Measurements from ENCODE around the gene ZNF276.
A peak's percentile ranks its signal among the peaks of the same experiment; 100 is the strongest.
"Not testable (repeated sequence)": the region's sequence is repeated elsewhere in the genome, so short reads cannot be mapped to it uniquely, and the experiment has no call there.

The ZNF276 gene, protein sequence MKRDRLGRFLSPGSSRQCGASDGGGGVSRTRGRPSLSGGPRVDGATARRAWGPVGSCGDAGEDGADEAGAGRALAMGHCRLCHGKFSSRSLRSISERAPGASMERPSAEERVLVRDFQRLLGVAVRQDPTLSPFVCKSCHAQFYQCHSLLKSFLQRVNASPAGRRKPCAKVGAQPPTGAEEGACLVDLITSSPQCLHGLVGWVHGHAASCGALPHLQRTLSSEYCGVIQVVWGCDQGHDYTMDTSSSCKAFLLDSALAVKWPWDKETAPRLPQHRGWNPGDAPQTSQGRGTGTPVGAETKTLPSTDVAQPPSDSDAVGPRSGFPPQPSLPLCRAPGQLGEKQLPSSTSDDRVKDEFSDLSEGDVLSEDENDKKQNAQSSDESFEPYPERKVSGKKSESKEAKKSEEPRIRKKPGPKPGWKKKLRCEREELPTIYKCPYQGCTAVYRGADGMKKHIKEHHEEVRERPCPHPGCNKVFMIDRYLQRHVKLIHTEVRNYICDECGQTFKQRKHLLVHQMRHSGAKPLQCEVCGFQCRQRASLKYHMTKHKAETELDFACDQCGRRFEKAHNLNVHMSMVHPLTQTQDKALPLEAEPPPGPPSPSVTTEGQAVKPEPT

GRCh38 chr16:89720813-89721545, at the start of gene ZNF276, which contains the start of gene VPS9D1:
ZNF276 (plus strand) TSS chr16:89721537; CDS start chr16:89721641, 104 bp downstream.
VPS9D1 (minus strand) TSS chr16:89720898; CDS start chr16:89720861, 37 bp downstream.
- DNase-seq (ENCODE audit: low read depth in 2 of 2, low spot score in 1 of 2), result peak; percentile 75 to 76

GRCh38 chr16:89671565-89671964, 49.8 kb upstream of the ZNF276 start:
- not testable (repeated sequence) for DNase-seq (ENCODE audit: low read depth in 2 of 2, low spot score in 1 of 2)

DNA sequence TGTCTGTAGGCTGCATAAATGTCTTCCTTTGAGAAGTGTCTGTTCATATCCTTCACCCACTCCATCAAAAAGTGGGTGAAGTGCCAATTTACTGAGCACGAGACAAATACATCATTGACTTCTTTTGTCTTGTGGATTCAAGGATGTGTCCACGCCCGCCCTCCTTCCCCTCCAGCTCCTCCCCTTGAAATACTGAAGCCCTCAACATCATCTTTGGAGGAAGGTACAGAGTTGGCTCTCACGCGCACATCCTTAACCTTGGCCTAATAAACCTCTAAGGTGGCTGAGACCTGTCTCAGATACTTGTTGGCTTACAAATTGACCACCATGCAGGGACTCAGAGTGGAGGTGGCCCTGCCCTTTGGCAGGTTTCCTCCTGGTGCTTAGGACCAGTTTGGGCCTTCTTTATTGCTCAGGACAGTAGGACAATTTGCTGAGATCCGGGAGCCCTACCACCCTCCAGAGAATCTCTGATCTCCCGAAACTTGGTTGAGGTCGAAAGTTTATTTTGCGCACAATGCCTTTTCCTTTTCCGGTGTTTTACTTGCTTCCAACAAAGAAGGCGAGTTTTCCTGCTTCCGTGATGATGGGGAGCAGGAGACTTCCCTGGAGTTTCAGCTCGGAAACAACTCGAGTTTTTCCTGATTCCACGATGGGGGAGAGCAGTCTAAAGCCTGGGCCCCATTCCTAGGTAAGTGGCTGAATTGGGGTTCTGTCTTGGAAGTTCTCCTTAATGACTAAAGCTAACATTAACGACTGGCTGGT, 49.0 kb upstream of the ZNF276 start:
- DNase-seq (ENCODE audit: low read depth in 2 of 2, low spot score in 1 of 2), result no peak

DNA sequence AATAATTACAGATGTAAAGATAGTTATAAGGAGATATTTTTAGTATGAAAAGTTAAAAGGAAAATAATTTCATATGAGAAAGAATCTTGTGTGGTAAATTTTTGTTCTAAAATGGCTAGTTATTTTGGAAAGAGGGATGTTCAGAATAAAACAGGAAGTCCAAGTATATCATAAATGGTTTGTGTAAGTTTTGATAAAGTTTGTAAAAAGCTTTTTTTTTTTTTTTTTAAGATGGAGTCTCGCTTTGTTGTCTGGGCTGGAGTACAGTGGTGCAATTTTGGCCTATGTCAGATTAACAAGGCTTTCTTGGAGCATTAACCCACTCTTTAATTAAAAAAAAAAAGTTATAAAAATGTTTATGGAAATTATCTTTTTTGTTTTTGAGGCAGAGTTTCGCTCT, 43.1 kb upstream of the ZNF276 start:
- no peak for DNase-seq (ENCODE audit: low read depth in 2 of 2, low spot score in 1 of 2)

DNA sequence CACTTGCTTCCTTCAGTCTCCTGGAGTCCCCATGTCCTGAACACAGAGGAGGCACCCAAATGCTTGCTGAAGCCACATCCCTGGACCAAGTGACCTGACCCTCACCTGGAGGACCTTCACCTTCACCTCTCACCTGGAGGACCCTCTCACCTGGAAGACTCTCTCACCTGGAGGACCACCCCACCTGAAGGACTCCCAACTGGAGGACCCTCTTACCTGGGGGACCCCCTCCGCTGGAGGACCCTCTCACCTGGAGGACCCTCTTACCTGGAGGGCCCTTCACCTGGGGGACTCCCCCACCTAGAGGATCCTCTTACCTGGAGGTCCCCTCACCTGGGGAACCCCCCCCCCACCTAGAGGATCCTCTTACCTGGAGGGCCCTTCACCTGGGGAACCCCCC, 35.4 kb upstream of the ZNF276 start:
- no peak for DNase-seq (ENCODE audit: low read depth in 2 of 2, low spot score in 1 of 2)

GRCh38 chr16:89686520-89687091, 34.7 kb upstream of the ZNF276 start, which contains the start of gene CDK10:
CDK10 (plus strand) TSS chr16:89686689; CDS start chr16:89686711, 22 bp downstream.
- peak; percentile 72 to 80 for DNase-seq (ENCODE audit: low read depth in 2 of 2, low spot score in 1 of 2)

GRCh38 chr16:89687092-89687940, 34.0 kb upstream of the ZNF276 start:
- no peak for DNase-seq (ENCODE audit: low read depth in 2 of 2, low spot score in 1 of 2)

GRCh38 chr16:89688395-89688794, 32.9 kb upstream of the ZNF276 start:
- DNase-seq (ENCODE audit: low read depth in 2 of 2, low spot score in 1 of 2), result no peak

GRCh38 chr16:89689142-89689541, 32.2 kb upstream of the ZNF276 start:
- DNase-seq (ENCODE audit: low read depth in 2 of 2, low spot score in 1 of 2), result no peak

- not testable (repeated sequence) for DNase-seq (ENCODE audit: low read depth in 2 of 2, low spot score in 1 of 2)
Observed at GRCh38 chr16:89689621-89690020, 31.7 kb upstream of the ZNF276 start.

DNA sequence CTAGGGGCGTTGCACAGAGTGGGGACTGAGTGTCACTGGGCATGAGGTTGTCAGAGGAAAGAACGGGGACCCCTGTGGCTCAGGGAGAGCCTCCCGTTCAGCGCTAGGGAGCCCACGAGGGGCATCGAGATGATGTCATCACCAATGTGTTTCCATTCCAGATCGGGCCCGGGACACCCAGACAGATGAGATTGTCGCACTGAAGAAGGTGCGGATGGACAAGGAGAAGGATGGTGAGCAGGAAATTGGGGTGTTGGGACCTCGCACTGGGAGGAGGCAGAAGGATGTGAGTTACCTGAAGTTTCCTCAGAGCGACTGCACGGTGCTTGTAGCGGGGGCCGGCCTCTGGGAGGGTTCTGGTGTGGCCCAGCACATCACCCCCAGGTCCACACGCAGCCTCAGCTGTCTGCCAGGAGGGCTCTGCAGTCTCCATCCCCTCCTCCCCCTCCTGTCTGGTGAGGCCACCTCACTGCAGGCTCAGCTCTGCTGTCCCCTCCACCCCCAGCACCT, 30.9 kb upstream of the ZNF276 start:
- DNase-seq (ENCODE audit: low read depth in 2 of 2, low spot score in 1 of 2), result no peak

DNA sequence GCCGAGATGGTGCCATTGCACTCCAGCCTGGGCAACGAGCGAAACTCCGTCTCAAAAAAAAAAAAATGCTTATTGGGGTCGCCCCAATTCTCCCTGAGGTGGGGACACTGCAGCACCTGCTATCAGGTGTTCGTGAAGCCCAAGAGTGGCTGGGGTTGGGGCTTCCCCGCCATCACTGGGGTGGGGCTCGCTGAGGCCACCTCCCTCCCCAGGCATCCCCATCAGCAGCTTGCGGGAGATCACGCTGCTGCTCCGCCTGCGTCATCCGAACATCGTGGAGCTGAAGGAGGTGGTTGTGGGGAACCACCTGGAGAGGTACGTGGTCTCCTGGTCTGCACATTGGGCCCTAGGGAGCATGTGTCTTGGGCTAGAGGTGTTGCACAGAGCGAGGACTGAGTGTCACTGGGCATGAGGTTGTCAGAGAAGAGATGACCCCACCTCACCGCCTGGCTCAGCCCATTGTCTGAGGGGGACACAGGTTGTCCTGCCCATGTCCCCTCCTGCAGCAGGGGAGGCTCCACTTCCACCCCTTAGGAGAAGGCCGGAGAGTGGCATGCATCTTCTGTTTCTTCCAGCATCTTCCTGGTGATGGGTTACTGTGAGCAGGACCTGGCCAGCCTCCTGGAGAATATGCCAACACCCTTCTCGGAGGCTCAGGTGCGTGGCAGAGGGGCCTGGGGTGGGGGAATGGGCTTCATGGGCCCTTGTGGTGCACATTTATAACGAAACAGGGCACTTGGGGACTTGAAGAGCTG, 29.9 kb upstream of the ZNF276 start:
- no peak for DNase-seq (ENCODE audit: low read depth in 2 of 2, low spot score in 1 of 2)

DNA sequence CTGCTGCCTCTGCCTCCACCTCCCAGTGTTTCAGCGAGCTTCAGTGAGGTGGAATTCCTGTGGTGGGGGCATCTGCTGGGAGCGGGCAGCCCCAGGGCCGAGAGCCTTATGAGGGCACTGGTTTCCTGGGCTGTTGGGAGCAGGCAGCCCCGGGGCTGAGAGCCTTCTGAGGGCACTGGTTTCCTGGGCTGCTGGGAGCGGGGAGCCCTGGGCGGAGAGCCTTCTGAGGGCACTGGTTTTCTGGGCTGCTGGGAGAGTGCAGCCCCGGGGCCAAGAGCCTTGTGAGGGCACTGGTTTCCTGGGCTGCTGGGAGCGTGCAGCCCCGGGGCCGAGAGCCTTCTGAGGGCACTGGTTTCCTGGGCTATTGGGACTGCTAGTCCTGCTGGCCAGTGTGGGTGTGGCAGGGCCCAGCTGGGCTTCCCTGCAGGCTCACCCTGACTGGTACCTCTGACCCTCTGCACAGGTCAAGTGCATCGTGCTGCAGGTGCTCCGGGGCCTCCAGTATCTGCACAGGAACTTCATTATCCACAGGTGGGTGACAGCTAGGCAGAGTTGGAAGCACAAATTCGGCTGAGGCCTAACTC, 29.3 kb upstream of the ZNF276 start:
- DNase-seq (ENCODE audit: low read depth in 2 of 2, low spot score in 1 of 2), result no peak

GRCh38 chr16:89693289-89693731, 28.0 kb upstream of the ZNF276 start:
- DNase-seq (ENCODE audit: low read depth in 2 of 2, low spot score in 1 of 2), result no peak

GRCh38 chr16:89693931-89694783, 27.2 kb upstream of the ZNF276 start:
- no peak for DNase-seq (ENCODE audit: low read depth in 2 of 2, low spot score in 1 of 2)

GRCh38 chr16:89694784-89695085, 26.6 kb upstream of the ZNF276 start:
- not testable (repeated sequence) for DNase-seq (ENCODE audit: low read depth in 2 of 2, low spot score in 1 of 2)

DNA sequence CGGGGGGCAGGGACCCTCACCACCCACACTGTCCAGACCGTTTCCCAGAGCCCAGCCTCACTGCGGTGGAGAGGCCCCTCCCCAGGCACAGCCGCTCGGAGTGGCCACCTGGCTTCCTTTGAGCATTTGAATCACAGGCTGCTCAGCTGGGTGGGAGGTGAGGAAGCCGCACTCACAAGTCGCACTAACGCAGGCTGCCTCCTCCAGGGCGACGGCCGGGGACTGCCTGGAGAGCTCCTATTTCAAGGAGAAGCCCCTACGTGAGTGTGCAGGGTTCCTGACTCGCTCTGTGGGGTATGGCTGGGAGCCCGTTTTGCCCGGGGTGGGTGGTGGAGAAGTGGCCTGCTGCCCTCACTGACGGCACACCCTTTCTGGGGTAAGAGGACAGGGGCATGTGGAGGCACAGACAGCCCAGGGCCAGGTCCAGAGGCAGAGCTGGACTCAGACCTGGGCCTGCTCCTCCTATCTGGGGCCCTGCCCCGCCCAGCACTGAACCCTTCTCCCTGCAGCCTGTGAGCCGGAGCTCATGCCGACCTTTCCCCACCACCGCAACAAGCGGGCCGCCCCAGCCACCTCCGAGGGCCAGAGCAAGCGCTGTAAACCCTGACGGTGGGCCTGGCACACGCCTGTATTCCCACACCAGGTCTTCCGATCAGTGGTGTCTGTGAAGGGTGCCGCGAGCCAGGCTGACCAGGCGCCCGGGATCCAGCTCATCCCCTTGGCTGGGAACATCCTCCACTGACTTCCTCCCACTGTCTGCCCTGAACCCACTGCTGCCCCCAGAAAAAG, 26.1 kb upstream of the ZNF276 start:
- DNase-seq (ENCODE audit: low read depth in 2 of 2, low spot score in 1 of 2), result no peak
